Measurements from ENCODE around the gene CYS1.
A peak's percentile ranks its signal among the peaks of the same experiment; 100 is the strongest.

CYS1 gene

DNA sequence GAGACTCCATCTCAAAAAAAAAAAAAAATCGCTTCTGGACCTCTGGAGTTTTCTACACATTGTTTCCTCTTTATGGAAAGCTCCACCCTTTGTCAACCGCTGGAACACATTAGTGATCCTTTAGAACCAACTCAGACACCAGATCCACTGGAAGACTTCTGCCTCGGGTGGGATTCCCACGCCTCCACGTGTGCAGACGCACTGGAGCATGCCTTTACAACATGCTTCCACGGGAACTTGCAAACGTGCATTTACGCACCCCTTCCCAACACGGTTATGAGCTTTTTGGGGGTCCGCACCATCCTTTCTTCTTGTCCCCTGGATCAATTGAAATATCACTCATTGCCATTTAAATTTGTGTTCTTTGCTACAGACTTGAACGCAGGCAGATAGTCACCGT lies 5.1 kb downstream of the CYS1 start:
- Histone ChIP-seq H3K9me3 (no peaks in the 10 kb centered on the region), H3K27me3 (peaks cover 73% of the 10 kb centered on the region)

DNA sequence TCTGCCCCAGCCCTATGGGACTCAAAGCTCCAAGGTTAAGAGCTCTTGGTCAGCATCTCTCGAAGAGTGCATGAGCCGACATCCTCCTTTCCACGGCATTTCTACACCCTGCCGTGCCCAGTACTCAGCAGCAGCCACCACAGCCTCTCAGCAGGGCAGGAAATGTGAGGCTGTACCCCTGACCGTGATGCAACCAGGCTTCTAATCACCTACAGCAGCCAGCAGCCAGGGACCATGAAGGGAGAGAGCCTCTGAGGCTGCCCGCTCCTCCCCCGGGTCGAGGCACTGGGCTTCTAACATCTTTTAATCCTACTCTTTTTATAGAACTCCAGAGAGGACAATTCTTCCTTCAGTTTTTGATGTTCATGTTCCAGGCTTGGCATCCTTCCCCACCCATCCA lies 6.5 kb downstream of the CYS1 start:
- H3K4me1 ChIP-seq (ENCODE audit: control insufficient read depth in 1 of 2, insufficient read depth in 1 of 2, low read depth in 1 of 2, low read length in 1 of 2), result peaks cover 0 to 9% of the 10 kb centered on the region in 2 experiments
- TF ChIP-seq, protein P1, sequence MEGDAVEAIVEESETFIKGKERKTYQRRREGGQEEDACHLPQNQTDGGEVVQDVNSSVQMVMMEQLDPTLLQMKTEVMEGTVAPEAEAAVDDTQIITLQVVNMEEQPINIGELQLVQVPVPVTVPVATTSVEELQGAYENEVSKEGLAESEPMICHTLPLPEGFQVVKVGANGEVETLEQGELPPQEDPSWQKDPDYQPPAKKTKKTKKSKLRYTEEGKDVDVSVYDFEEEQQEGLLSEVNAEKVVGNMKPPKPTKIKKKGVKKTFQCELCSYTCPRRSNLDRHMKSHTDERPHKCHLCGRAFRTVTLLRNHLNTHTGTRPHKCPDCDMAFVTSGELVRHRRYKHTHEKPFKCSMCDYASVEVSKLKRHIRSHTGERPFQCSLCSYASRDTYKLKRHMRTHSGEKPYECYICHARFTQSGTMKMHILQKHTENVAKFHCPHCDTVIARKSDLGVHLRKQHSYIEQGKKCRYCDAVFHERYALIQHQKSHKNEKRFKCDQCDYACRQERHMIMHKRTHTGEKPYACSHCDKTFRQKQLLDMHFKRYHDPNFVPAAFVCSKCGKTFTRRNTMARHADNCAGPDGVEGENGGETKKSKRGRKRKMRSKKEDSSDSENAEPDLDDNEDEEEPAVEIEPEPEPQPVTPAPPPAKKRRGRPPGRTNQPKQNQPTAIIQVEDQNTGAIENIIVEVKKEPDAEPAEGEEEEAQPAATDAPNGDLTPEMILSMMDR (IDR thresholded peaks at IDR 0.05), result no peak
- H3K27me3 ChIP-seq, result peaks cover 59% of the 10 kb centered on the region
- H3K27ac ChIP-seq, result no peak overlapping the region
- H3K4me3 ChIP-seq (ENCODE audit: low read depth in 1 of 2, low read length in 1 of 2), result no peak overlapping the region
- no peaks in the 10 kb centered on the region for H3K9me3 ChIP-seq
- H3K36me3 ChIP-seq, result no peaks in the 10 kb centered on the region

More for the DNA sequence above, 5.1 kb downstream of the CYS1 start:
- H3K36me3 ChIP-seq, result no peaks in the 10 kb centered on the region
- no peak overlapping the region for H3K27ac ChIP-seq
- peaks cover 4 to 19% of the 10 kb centered on the region in 2 experiments for H3K4me1 ChIP-seq (ENCODE audit: control insufficient read depth in 1 of 2, insufficient read depth in 1 of 2, low read depth in 1 of 2, low read length in 1 of 2)
- TF ChIP-seq, protein P1 (IDR thresholded peaks at IDR 0.05), result no peak
- H3K4me3 ChIP-seq (ENCODE audit: low read depth in 1 of 2, low read length in 1 of 2), result no peak overlapping the region

DNA sequence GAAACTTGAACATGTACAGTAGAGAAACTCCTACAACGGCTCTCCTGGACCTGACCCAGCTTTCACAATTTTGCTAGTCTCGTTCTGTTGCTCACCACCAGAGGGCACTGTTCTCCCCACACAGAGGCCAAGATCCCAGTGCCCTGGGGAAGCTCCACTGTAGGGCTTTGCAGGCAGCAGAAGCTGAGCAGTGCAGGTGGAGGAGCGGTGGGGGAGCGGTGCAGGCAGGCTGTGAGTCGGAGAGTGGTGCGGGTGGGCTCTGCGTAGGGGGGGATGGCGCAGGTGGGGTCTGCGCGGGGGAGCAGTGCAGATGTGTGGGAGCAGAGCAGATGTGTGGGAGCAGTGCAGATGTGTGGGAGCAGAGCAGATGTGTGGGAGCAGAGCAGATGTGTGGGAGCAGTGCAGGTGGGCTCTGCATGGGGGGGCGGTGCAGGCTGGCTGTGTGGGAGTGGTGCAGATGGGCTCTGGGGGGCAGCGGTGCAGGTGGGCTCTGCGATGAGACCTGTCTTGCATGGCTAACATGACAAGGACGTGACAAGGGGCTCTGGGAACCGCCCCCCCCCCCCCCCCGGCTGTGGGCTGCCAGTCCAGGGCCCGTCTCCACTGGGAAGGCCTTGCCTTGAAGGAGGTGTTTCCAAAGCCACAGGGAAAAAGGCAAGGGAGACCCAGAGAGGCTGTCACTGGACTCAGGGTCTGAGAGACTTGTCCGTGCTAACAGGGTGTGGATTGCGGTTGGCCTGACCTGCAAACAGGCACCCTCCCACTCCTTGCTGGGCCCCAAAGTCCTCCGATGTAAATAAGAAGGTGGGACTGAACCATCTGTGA lies 7.3 kb downstream of the CYS1 start:
- H3K27me3 ChIP-seq, result peaks cover 51% of the 10 kb centered on the region
- no peaks in the 10 kb centered on the region for H3K36me3 ChIP-seq
- no peaks in the 10 kb centered on the region for H3K9me3 ChIP-seq
- no peak overlapping the region for H3K27ac ChIP-seq
- H3K4me3 ChIP-seq (ENCODE audit: low read depth in 1 of 2, low read length in 1 of 2), result no peak overlapping the region
- peaks cover 0 to 9% of the 10 kb centered on the region in 2 experiments for H3K4me1 ChIP-seq (ENCODE audit: control insufficient read depth in 1 of 2, insufficient read depth in 1 of 2, low read depth in 1 of 2, low read length in 1 of 2)
- TF ChIP-seq, protein P1 (IDR thresholded peaks at IDR 0.05), result peak; percentile 83

DNA sequence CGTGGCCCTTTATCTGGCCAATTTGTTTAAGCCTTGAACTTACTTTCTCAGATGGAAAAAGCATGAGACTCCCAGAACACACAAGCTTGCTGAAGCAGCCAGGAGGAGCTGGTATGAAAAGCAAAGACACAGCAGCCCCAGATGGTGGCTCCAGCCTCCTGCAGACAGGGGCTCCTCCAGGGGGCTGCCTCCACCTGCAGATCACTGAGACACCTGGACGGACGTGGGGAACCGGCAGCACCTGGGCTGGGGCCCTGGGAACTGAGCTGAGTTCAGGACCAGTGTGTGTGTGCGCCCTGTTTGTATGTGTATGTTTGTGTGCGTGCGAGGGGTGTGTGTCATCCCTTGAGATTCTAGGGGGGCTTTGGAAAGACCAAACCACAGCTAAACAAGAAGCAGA lies 8.6 kb downstream of the CYS1 start:
- TF ChIP-seq, protein P1 (IDR thresholded peaks at IDR 0.05), result no peak

DNA sequence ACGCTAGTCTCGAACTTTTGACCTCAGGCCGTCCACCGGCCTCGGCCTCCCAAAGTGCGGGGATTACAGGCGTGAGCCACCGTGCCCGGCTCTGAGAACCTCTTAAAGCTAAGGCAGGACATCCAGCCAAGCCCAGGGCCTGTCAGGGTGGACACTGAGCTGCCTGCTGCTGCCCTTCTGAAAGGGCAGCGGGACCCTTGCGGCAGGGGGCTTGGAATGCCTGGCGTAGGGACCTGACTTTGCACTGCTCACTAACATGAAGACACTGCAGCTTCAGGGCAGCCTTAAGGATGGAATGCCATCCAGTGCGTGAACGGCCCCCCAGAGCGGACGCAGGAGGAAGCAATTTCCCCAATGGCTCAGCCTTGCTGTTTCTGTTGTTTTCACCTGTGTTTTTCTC lies 9.0 kb downstream of the CYS1 start:
- Histone ChIP-seq H3K27me3 (peaks cover 34% of the 10 kb centered on the region), H3K9me3 (no peaks in the 10 kb centered on the region), H3K4me3 (ENCODE audit: low read depth in 1 of 2, low read length in 1 of 2) (no peak overlapping the region), H3K27ac (no peak overlapping the region), H3K36me3 (no peaks in the 10 kb centered on the region), H3K4me1 (ENCODE audit: control insufficient read depth in 1 of 2, insufficient read depth in 1 of 2, low read depth in 1 of 2, low read length in 1 of 2) (peaks cover 0 to 12% of the 10 kb centered on the region in 2 experiments)
- TF ChIP-seq, protein P1 (IDR thresholded peaks at IDR 0.05), result no peak

More for the DNA sequence above, 8.6 kb downstream of the CYS1 start:
- Histone ChIP-seq H3K4me1 (ENCODE audit: control insufficient read depth in 1 of 2, insufficient read depth in 1 of 2, low read depth in 1 of 2, low read length in 1 of 2) (peaks cover 0 to 9% of the 10 kb centered on the region in 2 experiments), H3K9me3 (no peaks in the 10 kb centered on the region), H3K36me3 (no peaks in the 10 kb centered on the region), H3K27me3 (peaks cover 38% of the 10 kb centered on the region), H3K4me3 (ENCODE audit: low read depth in 1 of 2, low read length in 1 of 2) (no peak overlapping the region), H3K27ac (no peak overlapping the region)
